Limb (tissue), 2 donors: ENCODE data around the gene AHRR.
"Not testable (repeated sequence)": the region's sequence is repeated elsewhere in the genome, so short reads cannot be mapped to it uniquely, and the experiment has no call there.

ENCODE experiments used
- DNase-seq, 2 donors: peaks; one replicate each; pipeline ENCODE4 v3.0.0-alpha.2; 2016; ENCODE audit errors: extremely low spot score in 2 of 2

Gene AHRR

GRCh38 chr5:305459-305858 lies 16.1 kb upstream of the AHRR start:
- DNase-seq, result no peak

GRCh38 chr5:306011-306805 lies 15.3 kb upstream of the AHRR start:
- DNase-seq, result no peak

- DNase-seq, result no peak
These were observed 14.2 kb upstream of the AHRR start for GRCh38 chr5:307306-307705.

GRCh38 chr5:307794-308579 lies 13.5 kb upstream of the AHRR start:
- no peak for DNase-seq

GRCh38 chr5:308672-309271 lies 12.7 kb upstream of the AHRR start:
- no peak for DNase-seq

- not testable (repeated sequence) for DNase-seq
These were observed 11.7 kb upstream of the AHRR start for GRCh38 chr5:309831-310230.

GRCh38 chr5:310516-310915 lies 11.0 kb upstream of the AHRR start:
- no peak for DNase-seq

- no peak for DNase-seq
These were observed 10.5 kb upstream of the AHRR start for GRCh38 chr5:310941-311434.

- DNase-seq, result no peak
These were observed 9.6 kb upstream of the AHRR start for GRCh38 chr5:311963-312362.

GRCh38 chr5:312845-313244 lies 8.7 kb upstream of the AHRR start:
- no peak for DNase-seq

GRCh38 chr5:313265-313664 lies 8.2 kb upstream of the AHRR start:
- DNase-seq, result no peak

GRCh38 chr5:313806-314376 lies 7.6 kb upstream of the AHRR start:
- DNase-seq, result no peak

GRCh38 chr5:314676-315487 lies 6.6 kb upstream of the AHRR start:
- no peak for DNase-seq

- no peak for DNase-seq
These were observed 5.9 kb upstream of the AHRR start for GRCh38 chr5:315488-316209.

GRCh38 chr5:316210-317085 lies 5.1 kb upstream of the AHRR start:
- no peak for DNase-seq

GRCh38 chr5:317086-317811 lies 4.3 kb upstream of the AHRR start:
- DNase-seq, result peak in 1 of 2 donors; percentile 69

- no peak for DNase-seq
These were observed 3.1 kb upstream of the AHRR start for GRCh38 chr5:318341-318897.

- no peak for DNase-seq
These were observed 2.4 kb upstream of the AHRR start for GRCh38 chr5:318931-319601.
